ENCODE data around the gene CPA4.

DNA sequence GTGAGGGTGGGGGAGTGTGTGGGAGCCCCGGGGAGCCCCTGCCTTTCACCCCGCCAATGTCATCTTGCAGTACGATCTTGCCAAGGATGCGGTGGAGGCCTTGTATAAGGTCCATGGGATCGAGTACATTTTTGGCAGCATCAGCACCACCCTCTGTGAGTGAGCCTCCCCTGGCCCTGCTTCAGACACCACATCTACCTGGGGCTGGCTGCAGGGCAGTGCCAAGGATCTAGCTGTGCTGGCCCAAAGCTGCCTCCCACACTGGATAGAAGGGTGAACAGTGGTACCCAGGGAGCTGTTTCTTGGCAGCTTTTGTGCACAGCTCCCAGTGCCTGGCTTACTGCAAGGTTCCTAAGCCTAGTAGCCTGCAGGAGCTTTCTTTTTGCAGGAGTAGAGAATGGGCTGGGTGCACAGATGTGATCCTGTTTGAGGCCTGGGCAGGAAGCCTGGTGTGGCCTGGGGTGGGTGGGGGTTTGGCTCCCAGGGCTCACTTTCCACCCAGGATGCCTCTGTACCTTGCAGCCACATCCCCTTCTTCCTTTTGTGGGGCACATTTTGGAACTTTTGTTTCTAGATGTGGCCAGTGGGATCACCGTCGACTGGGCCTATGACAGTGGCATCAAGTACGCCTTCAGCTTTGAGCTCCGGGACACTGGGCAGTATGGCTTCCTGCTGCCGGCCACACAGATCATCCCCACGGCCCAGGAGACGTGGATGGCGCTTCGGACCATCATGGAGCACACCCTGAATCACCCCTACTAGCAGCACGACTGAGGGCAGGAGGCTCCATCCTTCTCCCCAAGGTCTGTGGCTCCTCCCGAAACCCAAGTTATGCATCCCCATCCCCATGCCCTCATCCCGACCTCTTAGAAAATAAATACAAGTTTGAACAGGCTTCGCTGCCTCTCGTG lies 75.1 kb downstream of the CPA4 start:
- TF ChIP-seq, protein P1, sequence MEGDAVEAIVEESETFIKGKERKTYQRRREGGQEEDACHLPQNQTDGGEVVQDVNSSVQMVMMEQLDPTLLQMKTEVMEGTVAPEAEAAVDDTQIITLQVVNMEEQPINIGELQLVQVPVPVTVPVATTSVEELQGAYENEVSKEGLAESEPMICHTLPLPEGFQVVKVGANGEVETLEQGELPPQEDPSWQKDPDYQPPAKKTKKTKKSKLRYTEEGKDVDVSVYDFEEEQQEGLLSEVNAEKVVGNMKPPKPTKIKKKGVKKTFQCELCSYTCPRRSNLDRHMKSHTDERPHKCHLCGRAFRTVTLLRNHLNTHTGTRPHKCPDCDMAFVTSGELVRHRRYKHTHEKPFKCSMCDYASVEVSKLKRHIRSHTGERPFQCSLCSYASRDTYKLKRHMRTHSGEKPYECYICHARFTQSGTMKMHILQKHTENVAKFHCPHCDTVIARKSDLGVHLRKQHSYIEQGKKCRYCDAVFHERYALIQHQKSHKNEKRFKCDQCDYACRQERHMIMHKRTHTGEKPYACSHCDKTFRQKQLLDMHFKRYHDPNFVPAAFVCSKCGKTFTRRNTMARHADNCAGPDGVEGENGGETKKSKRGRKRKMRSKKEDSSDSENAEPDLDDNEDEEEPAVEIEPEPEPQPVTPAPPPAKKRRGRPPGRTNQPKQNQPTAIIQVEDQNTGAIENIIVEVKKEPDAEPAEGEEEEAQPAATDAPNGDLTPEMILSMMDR (IDR thresholded peaks at IDR 0.05): no peak
- TF ChIP-seq POLR2A (IDR thresholded peaks at IDR 0.05): no peak

Data from lower leg skin (tissue), 3 donors.